Trophoblast cell (in vitro differentiated cells and primary cell): ENCODE results near the gene MLYCD.

Experiments
- DNase-seq, 2 donors: peaks; one replicate each; pipeline ENCODE4 v3.0.0-alpha.2; 2016
- H2AFZ ChIP-seq: 2 replicates; pipeline ENCODE4 v1.6.1; 2013; ENCODE audit warnings: low read length, moderate library complexity, mild to moderate bottlenecking; ENCODE audit not compliant: insufficient read depth, poor library complexity
- H2AK5ac ChIP-seq: 2 replicates; pipeline ENCODE4 v1.6.1; 2013; ENCODE audit warnings: mild to moderate bottlenecking, low read length
- H2BK120ac ChIP-seq: 2 replicates; pipeline ENCODE4 v1.6.1; 2013; ENCODE audit warnings: low read length, mild to moderate bottlenecking, moderate library complexity; ENCODE audit not compliant: insufficient read depth, poor library complexity
- H2BK12ac ChIP-seq: 2 replicates; pipeline ENCODE4 v1.6.1; 2013; ENCODE audit warnings: mild to moderate bottlenecking, low read length, moderate library complexity
- H2BK5ac ChIP-seq: 2 replicates; pipeline ENCODE4 v1.6.1; 2013; ENCODE audit warnings: low read length, low read depth, moderate library complexity, mild to moderate bottlenecking; ENCODE audit not compliant: poor library complexity
- H3K14ac ChIP-seq: 2 replicates; pipeline ENCODE4 v1.6.1; 2013; ENCODE audit warnings: mild to moderate bottlenecking, low read length
- H3K18ac ChIP-seq: 2 replicates; pipeline ENCODE4 v1.6.1; 2013; ENCODE audit warnings: mild to moderate bottlenecking, low read length
- H3K23ac ChIP-seq: 2 replicates; pipeline ENCODE4 v1.6.1; 2013; ENCODE audit warnings: low read length
- H3K27ac ChIP-seq: 2 replicates; pipeline ENCODE4 v1.5.1; 2013; ENCODE audit warnings: low read depth, mild to moderate bottlenecking, inconsistent platforms, low read length, moderate library complexity
- H3K27me3 ChIP-seq: 2 replicates; pipeline ENCODE4 v1.6.1; 2013; ENCODE audit warnings: inconsistent platforms, mild to moderate bottlenecking, low read length, moderate library complexity; ENCODE audit not compliant: insufficient read depth
- H3K36me3 ChIP-seq, 2 experiments: 1 replicate in 1 of 2; 2 replicates in 1 of 2; pipeline ENCODE4 v1.6.1; 2013; ENCODE audit warnings: low read length in 2 of 2, mild to moderate bottlenecking in 2 of 2, moderate library complexity in 1 of 2; ENCODE audit not compliant: insufficient read depth in 2 of 2, control insufficient read depth in 1 of 2
- H3K4ac ChIP-seq: 2 replicates; pipeline ENCODE4 v1.6.1; 2013; ENCODE audit warnings: low read depth, mild to moderate bottlenecking, low read length, moderate library complexity
- H3K4me1 ChIP-seq, 2 experiments: 1 replicate in 1 of 2; 2 replicates in 1 of 2; pipeline ENCODE4 v1.6.1; 2013; ENCODE audit warnings: low read length in 2 of 2, mild to moderate bottlenecking in 2 of 2, moderate library complexity in 1 of 2; ENCODE audit not compliant: insufficient read depth in 2 of 2, control insufficient read depth in 1 of 2
- H3K4me2 ChIP-seq: 2 replicates; pipeline ENCODE4 v1.6.1; 2013; ENCODE audit warnings: inconsistent platforms, mild to moderate bottlenecking, low read length, moderate library complexity
- H3K4me3 ChIP-seq: 2 replicates; pipeline ENCODE4 v1.5.1; 2013; ENCODE audit warnings: mild to moderate bottlenecking, low read depth, low read length, inconsistent platforms
- H3K79me1 ChIP-seq: one replicate; pipeline ENCODE4 v1.6.1; 2013; ENCODE audit warnings: low read length
- H3K79me2 ChIP-seq: 2 replicates; pipeline ENCODE4 v1.6.1; 2013; ENCODE audit warnings: low read length, mild to moderate bottlenecking; ENCODE audit not compliant: control insufficient read depth, insufficient read depth, poor library complexity
- H3K9ac ChIP-seq: 2 replicates; pipeline ENCODE4 v1.6.1; 2013; ENCODE audit warnings: mild to moderate bottlenecking, low read length
- H3K9me3 ChIP-seq: 2 replicates; pipeline ENCODE4 v1.6.1; 2013; ENCODE audit warnings: low read depth, mild to moderate bottlenecking, control low read depth, inconsistent platforms, low read length; ENCODE audit not compliant: insufficient read depth
- H4K12ac ChIP-seq: 2 replicates; pipeline ENCODE4 v1.6.1; 2013; ENCODE audit warnings: low read depth, mild to moderate bottlenecking, low read length, moderate library complexity
- H4K8ac ChIP-seq: 2 replicates; pipeline ENCODE4 v1.6.1; 2013; ENCODE audit warnings: low read depth, mild to moderate bottlenecking, low read length, moderate library complexity
- H4K91ac ChIP-seq: one replicate; pipeline ENCODE4 v1.6.1; 2013; ENCODE audit warnings: low read depth, mild to moderate bottlenecking, low read length, moderate library complexity
- WGBS: extraction: QIAGEN DNeasy Blood & Tissue Kit; methylation state at CpG from one replicate; pipeline ENCODE4 v1.1.7; 2013; ENCODE audit warnings: missing lambda C conversion rate; ENCODE audit not compliant: insufficient read length, insufficient coverage; ENCODE audit errors: extremely low coverage; 5-methylcytosine and 5-hydroxymethylcytosine counted together

Gene MLYCD

GRCh38 chr16:83859265-83859664 is 39.6 kb upstream of the MLYCD start:
- Histone ChIP-seq H3K4me2 (no peak overlapping the region), H3K14ac (no peak overlapping the region), H3K4me1 (peaks cover 2% of the 10 kb centered on the region in 2 experiments), H4K8ac (no peak overlapping the region), H3K9me3 (no peaks in the 10 kb centered on the region), H2BK5ac (no peak overlapping the region), H4K91ac (no peak overlapping the region), H2BK12ac (no peak overlapping the region), H3K18ac (no peak overlapping the region), H3K79me2 (peaks cover 2% of the 10 kb centered on the region), H2AFZ (no peak overlapping the region), H4K12ac (no peak overlapping the region), H3K36me3 (no peaks in the 10 kb centered on the region), H3K4ac (no peak overlapping the region), H3K79me1 (no peaks in the 10 kb centered on the region), H3K23ac (no peak overlapping the region), H2AK5ac (no peak overlapping the region), H3K27me3 (no peaks in the 10 kb centered on the region), H3K4me3 (no peak overlapping the region), H3K27ac (no peak overlapping the region), H3K9ac (no peak overlapping the region), H2BK120ac (no peak overlapping the region)
- WGBS: no CpG with 5 or more reads among the region's 8 CpGs
- DNase-seq: no peak

- Histone ChIP-seq H3K9me3 (no peaks in the 10 kb centered on the region), H4K12ac (no peak overlapping the region), H4K8ac (no peak overlapping the region), H3K27ac (no peak overlapping the region), H3K14ac (no peak overlapping the region), H3K4ac (no peak overlapping the region), H2BK120ac (no peak overlapping the region), H4K91ac (no peak overlapping the region), H3K79me2 (peaks cover 2% of the 10 kb centered on the region), H2AFZ (no peak overlapping the region), H3K79me1 (no peaks in the 10 kb centered on the region), H3K18ac (no peak overlapping the region), H3K9ac (no peak overlapping the region), H3K27me3 (no peaks in the 10 kb centered on the region), H3K4me1 (peaks cover 2% of the 10 kb centered on the region in 2 experiments), H2AK5ac (no peak overlapping the region), H3K23ac (no peak overlapping the region), H3K4me2 (no peak overlapping the region), H3K36me3 (no peaks in the 10 kb centered on the region), H2BK12ac (no peak overlapping the region), H2BK5ac (no peak overlapping the region), H3K4me3 (no peak overlapping the region)
- no peak for DNase-seq
- no CpG with 5 or more reads among the region's 7 CpGs for WGBS
Observed at GRCh38 chr16:83862661-83863060, 36.3 kb upstream of the MLYCD start.

GRCh38 chr16:83863682-83864081 is 35.2 kb upstream of the MLYCD start:
- no peak overlapping the region for H2BK120ac ChIP-seq
- no peak overlapping the region for H2BK5ac ChIP-seq
- H3K4me1 ChIP-seq: peaks cover 2% of the 10 kb centered on the region in 2 experiments
- H3K9ac ChIP-seq: no peak overlapping the region
- H2AFZ ChIP-seq: no peak overlapping the region
- H3K79me2 ChIP-seq: peaks cover 2% of the 10 kb centered on the region
- no CpG with 5 or more reads among the region's 1 CpG for WGBS
- no peak overlapping the region for H3K23ac ChIP-seq
- no peak for DNase-seq
- no peak overlapping the region for H4K91ac ChIP-seq
- H3K36me3 ChIP-seq: no peaks in the 10 kb centered on the region
- no peak overlapping the region for H3K4me2 ChIP-seq
- no peak overlapping the region for H3K14ac ChIP-seq
- H2BK12ac ChIP-seq: no peak overlapping the region
- H3K27me3 ChIP-seq: no peaks in the 10 kb centered on the region
- no peak overlapping the region for H3K18ac ChIP-seq
- H3K27ac ChIP-seq: no peak overlapping the region
- H4K8ac ChIP-seq: no peak overlapping the region
- H4K12ac ChIP-seq: no peak overlapping the region
- H2AK5ac ChIP-seq: no peak overlapping the region
- H3K9me3 ChIP-seq: no peaks in the 10 kb centered on the region
- H3K4ac ChIP-seq: no peak overlapping the region
- no peaks in the 10 kb centered on the region for H3K79me1 ChIP-seq
- H3K4me3 ChIP-seq: no peak overlapping the region

- H2BK5ac ChIP-seq: no peak overlapping the region
- H3K23ac ChIP-seq: no peak overlapping the region
- H4K8ac ChIP-seq: no peak overlapping the region
- no peaks in the 10 kb centered on the region for H3K79me2 ChIP-seq
- no peaks in the 10 kb centered on the region for H3K4me1 ChIP-seq
- H3K9ac ChIP-seq: no peak overlapping the region
- no peak overlapping the region for H3K27ac ChIP-seq
- H3K27me3 ChIP-seq: no peaks in the 10 kb centered on the region
- no peak overlapping the region for H3K4me2 ChIP-seq
- no peaks in the 10 kb centered on the region for H3K79me1 ChIP-seq
- no peak overlapping the region for H2AFZ ChIP-seq
- H3K4ac ChIP-seq: no peak overlapping the region
- H2AK5ac ChIP-seq: no peak overlapping the region
- H3K36me3 ChIP-seq: no peaks in the 10 kb centered on the region
- DNase-seq: no peak
- WGBS: no CpG with 5 or more reads among the region's 5 CpGs
- no peak overlapping the region for H2BK120ac ChIP-seq
- H2BK12ac ChIP-seq: no peak overlapping the region
- H3K9me3 ChIP-seq: no peaks in the 10 kb centered on the region
- H3K18ac ChIP-seq: no peak overlapping the region
- H3K4me3 ChIP-seq: no peak overlapping the region
- no peak overlapping the region for H3K14ac ChIP-seq
- no peak overlapping the region for H4K12ac ChIP-seq
- no peak overlapping the region for H4K91ac ChIP-seq
Observed at GRCh38 chr16:83870830-83871229, 28.1 kb upstream of the MLYCD start.
